NCI-H2029 (cell line): Measurements from ENCODE around the gene OGT.

Experiments
- DNase-seq: peaks from one replicate; lab custom pipeline; 2025; lab: John Stamatoyannopoulos, UW

Gene OGT

DNA sequence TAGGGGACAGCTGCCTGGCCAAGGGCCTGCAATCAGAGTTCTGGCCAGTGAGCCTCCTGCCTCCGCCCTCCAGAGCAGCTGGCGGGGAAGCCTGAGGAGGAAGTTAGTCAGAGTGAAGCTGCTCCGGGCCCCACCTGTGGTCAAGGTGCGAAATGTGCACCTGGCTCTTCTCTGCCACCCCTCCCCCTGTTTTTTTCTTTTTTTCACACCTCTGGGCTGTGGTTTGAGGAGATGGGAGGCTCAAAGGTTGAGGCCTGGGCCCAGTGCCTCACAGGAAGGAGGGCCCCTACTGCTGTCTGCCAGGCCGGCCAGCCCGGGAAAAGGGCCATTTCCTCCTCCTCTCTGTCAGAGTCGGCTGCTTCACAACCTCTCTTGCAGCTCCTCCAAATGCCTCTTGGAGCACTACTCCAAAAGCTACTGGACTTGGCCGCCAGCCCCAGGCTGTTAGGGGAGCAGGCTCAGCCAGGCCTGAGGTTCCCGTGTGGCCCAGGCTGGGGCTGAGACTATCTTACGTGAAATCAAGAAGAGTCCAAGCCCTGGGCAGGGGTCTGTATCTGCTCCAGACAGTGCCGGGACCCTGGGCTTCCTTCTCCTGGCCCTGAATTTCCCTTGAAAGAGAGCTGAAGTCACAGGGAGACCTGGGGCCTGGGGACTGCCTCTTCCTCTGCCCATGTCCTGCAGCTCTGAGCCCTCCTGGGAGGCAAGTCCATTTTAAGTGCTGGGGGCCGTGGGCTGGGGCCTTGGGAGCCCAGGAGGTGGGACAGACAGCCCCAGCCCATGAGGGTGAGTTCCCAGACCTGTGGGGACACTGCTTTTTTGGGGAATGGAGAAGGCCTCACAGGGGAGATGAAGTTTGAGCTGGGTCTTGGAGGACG, 89.9 kb downstream of the OGT start:
- peak; percentile 70 for DNase-seq

- no peak for DNase-seq
Measured at GRCh38 chrX:71623714-71624113, 90.8 kb downstream of the OGT start.

DNA sequence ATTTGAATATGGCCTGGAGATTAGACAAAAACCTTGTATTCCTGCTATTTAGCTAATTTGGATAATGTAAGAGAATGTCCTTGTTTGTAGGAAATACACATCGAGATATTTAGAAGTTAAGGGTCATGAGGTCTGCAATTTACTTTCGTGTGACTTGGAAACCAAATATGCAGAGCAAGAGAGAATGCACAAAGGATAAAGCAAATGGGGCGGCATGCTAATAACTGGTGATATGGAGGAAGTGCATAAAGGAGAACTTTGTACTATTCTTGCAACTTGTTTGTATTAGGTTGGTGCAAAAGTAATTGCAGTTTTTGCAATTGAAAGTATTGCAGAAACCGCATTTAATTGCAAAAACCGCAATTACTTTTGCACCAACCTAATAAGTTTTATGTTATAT, 92.6 kb downstream of the OGT start:
- no peak for DNase-seq
